Loucy (cell line): ENCODE data around the gene LRBA.

Experiments used
- H2AFZ ChIP-seq: fragments of 200-600 bp; sonication (generic); 2 replicates; pipeline ENCODE4 v1.6.0; 2016; ENCODE audit warnings: antibody characterized with exemption, mild to moderate bottlenecking, low read length, moderate library complexity
- H3F3A ChIP-seq: fragments of 200-600 bp; 2 replicates; pipeline ENCODE4 v1.6.0; 2016; ENCODE audit warnings: antibody characterized with exemption, low read depth, mild to moderate bottlenecking
- H3K27me3 ChIP-seq: fragments of 200-600 bp; sonication (generic); 2 replicates; pipeline ENCODE4 v1.6.1; 2014; ENCODE audit warnings: low read length, mild to moderate bottlenecking; ENCODE audit not compliant: insufficient read depth, poor library complexity, severe bottlenecking
- H3K36me3 ChIP-seq: fragments of 200-600 bp; sonication (generic); 2 replicates; pipeline ENCODE4 v1.6.1; 2016; ENCODE audit warnings: low read length; ENCODE audit not compliant: insufficient read depth
- H3K4me1 ChIP-seq: fragments of 200-600 bp; sonication (generic); 2 replicates; pipeline ENCODE4 v1.5.1; 2014; ENCODE audit warnings: low read length, mild to moderate bottlenecking; ENCODE audit not compliant: insufficient read depth, poor library complexity, severe bottlenecking
- H3K4me2 ChIP-seq: fragments of 200-600 bp; sonication (generic); 2 replicates; pipeline ENCODE4 v1.6.0; 2014; ENCODE audit warnings: antibody characterized with exemption, low read length, low read depth, mild to moderate bottlenecking; ENCODE audit not compliant: poor library complexity, severe bottlenecking
- H3K4me3 ChIP-seq: fragments of 200-600 bp; sonication (generic); 2 replicates; pipeline ENCODE4 v1.5.1; 2014; ENCODE audit warnings: low read length, mild to moderate bottlenecking, mixed read lengths; ENCODE audit not compliant: poor library complexity, severe bottlenecking
- H3K79me2 ChIP-seq: fragments of 200-600 bp; sonication (generic); 2 replicates; pipeline ENCODE4 v1.6.1; 2014; ENCODE audit warnings: low read length; ENCODE audit not compliant: insufficient read depth
- H3K9ac ChIP-seq: fragments of 200-600 bp; sonication (generic); 2 replicates; pipeline ENCODE4 v1.6.0; 2014; ENCODE audit warnings: mild to moderate bottlenecking, low read depth, low read length, moderate library complexity; ENCODE audit not compliant: poor library complexity, severe bottlenecking
- H3K9me2 ChIP-seq: fragments of 200-600 bp; sonication (generic); replicated peaks from 2 replicates; pipeline ENCODE4 v1.6.1; 2016; ENCODE audit warnings: low read depth, low read length, mixed read lengths
- H3K9me3 ChIP-seq: fragments of 200-600 bp; sonication (generic); 2 replicates; pipeline ENCODE4 v1.6.1; 2014; ENCODE audit warnings: mild to moderate bottlenecking, antibody characterized with exemption, low read length, low read depth; ENCODE audit not compliant: insufficient read depth
- H4K20me1 ChIP-seq: fragments of 200-600 bp; sonication (generic); 2 replicates; pipeline ENCODE4 v1.6.0; 2014; ENCODE audit warnings: antibody characterized with exemption, low read length, mild to moderate bottlenecking; ENCODE audit not compliant: insufficient read depth, poor library complexity, severe bottlenecking
- EZH2phosphoT487 ChIP-seq: fragments of 200-600 bp; IDR thresholded peaks from 2 replicates; pipeline ENCODE4 v1.6.1; 2018; ENCODE audit warnings: antibody characterized with exemption, mild to moderate bottlenecking, moderate library complexity, borderline replicate concordance
- TF ChIP-seq, protein P1 (sequence below): fragments of 200-600 bp; sonication (generic); conservative IDR thresholded peaks from 2 replicates; pipeline ENCODE4 v1.5.1; 2014; ENCODE audit warnings: mild to moderate bottlenecking, antibody characterized with exemption, low read length

Gene LRBA

DNA sequence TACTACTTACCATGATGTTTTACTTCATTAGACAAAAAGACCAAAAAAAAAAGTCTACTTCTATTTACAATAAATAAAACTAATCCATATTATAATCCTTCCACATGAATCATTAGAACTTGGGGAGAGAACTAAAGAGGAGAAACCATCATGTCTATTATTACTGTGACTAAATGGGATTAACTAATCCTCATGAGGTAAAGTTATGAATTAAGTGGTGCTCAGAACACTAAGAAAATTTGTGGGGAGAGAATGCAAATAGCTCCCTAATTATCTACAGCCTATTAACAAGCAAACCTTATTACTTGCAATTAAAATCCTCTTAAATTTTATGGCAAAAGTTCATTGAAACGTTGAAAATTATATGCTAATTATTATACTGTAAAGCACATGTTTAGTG, 364.3 kb downstream of the LRBA start:
- H3K4me1 ChIP-seq: no peaks in the 10 kb centered on the region
- H3K4me2 ChIP-seq: no peak overlapping the region
- no peaks in the 10 kb centered on the region for H3K9me3 ChIP-seq
- H3K36me3 ChIP-seq: no peaks in the 10 kb centered on the region
- no peak overlapping the region for H3K4me3 ChIP-seq
- H3F3A ChIP-seq: no peaks in the 10 kb centered on the region
- TF ChIP-seq, protein P1, sequence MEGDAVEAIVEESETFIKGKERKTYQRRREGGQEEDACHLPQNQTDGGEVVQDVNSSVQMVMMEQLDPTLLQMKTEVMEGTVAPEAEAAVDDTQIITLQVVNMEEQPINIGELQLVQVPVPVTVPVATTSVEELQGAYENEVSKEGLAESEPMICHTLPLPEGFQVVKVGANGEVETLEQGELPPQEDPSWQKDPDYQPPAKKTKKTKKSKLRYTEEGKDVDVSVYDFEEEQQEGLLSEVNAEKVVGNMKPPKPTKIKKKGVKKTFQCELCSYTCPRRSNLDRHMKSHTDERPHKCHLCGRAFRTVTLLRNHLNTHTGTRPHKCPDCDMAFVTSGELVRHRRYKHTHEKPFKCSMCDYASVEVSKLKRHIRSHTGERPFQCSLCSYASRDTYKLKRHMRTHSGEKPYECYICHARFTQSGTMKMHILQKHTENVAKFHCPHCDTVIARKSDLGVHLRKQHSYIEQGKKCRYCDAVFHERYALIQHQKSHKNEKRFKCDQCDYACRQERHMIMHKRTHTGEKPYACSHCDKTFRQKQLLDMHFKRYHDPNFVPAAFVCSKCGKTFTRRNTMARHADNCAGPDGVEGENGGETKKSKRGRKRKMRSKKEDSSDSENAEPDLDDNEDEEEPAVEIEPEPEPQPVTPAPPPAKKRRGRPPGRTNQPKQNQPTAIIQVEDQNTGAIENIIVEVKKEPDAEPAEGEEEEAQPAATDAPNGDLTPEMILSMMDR: no peak
- no peak for TF ChIP-seq EZH2phosphoT487
- no peak overlapping the region for H2AFZ ChIP-seq
- H3K9ac ChIP-seq: no peak overlapping the region
- no peaks in the 10 kb centered on the region for H3K79me2 ChIP-seq
- H4K20me1 ChIP-seq: peaks cover 6% of the 10 kb centered on the region
- no peaks in the 10 kb centered on the region for H3K27me3 ChIP-seq
- H3K9me2 ChIP-seq: no peaks in the 10 kb centered on the region

DNA sequence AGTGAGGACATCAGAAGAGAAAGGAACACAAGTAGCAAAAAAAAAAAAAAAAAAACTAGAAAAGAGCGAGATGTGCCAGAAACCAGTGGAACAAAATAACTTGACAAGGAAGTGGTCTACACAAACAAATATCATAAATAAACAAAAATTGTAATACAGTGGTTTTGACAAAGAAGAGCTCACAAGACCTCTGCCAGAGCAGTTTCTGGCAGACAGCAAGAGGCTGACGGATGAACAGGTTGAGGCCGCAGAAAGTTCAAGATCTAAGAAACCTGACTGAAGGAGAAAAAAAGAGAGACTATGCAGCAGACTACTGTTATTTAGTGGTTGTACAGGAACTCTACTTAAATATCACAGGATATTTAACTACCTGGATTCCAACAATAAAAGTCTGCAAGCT, 367.0 kb downstream of the LRBA start:
- no peak overlapping the region for H3K4me3 ChIP-seq
- TF ChIP-seq, protein P1: no peak
- no peak for TF ChIP-seq EZH2phosphoT487
- no peaks in the 10 kb centered on the region for H3K4me1 ChIP-seq
- no peak overlapping the region for H3K4me2 ChIP-seq
- no peak overlapping the region for H3K9ac ChIP-seq
- H3F3A ChIP-seq: no peaks in the 10 kb centered on the region
- H3K79me2 ChIP-seq: no peaks in the 10 kb centered on the region
- no peaks in the 10 kb centered on the region for H3K9me3 ChIP-seq
- no peaks in the 10 kb centered on the region for H3K27me3 ChIP-seq
- no peak overlapping the region for H2AFZ ChIP-seq
- no peaks in the 10 kb centered on the region for H3K9me2 ChIP-seq
- peaks cover 6% of the 10 kb centered on the region for H4K20me1 ChIP-seq
- H3K36me3 ChIP-seq: no peaks in the 10 kb centered on the region

- no peak overlapping the region for H3K4me2 ChIP-seq
- no peak overlapping the region for H3K4me3 ChIP-seq
- no peaks in the 10 kb centered on the region for H3F3A ChIP-seq
- H3K9me2 ChIP-seq: no peaks in the 10 kb centered on the region
- H3K4me1 ChIP-seq: no peaks in the 10 kb centered on the region
- no peak overlapping the region for H2AFZ ChIP-seq
- no peak overlapping the region for H3K9ac ChIP-seq
- no peaks in the 10 kb centered on the region for H3K9me3 ChIP-seq
- H3K79me2 ChIP-seq: no peaks in the 10 kb centered on the region
- TF ChIP-seq, protein P1: no peak
- no peak for TF ChIP-seq EZH2phosphoT487
- no peaks in the 10 kb centered on the region for H3K36me3 ChIP-seq
- no peaks in the 10 kb centered on the region for H3K27me3 ChIP-seq
- peaks cover 6% of the 10 kb centered on the region for H4K20me1 ChIP-seq
These were observed 368.1 kb downstream of the LRBA start for GRCh38 chr4:150647008-150647407.
